NCI-H1092 treated with DMSO at 0.1 percent for 48 hours (cell line): ENCODE results near the gene CAMTA1.

Source experiments
- DNase-seq: peaks from one replicate; lab custom pipeline; 2025; lab: John Stamatoyannopoulos, UW

The CAMTA1 gene

DNA sequence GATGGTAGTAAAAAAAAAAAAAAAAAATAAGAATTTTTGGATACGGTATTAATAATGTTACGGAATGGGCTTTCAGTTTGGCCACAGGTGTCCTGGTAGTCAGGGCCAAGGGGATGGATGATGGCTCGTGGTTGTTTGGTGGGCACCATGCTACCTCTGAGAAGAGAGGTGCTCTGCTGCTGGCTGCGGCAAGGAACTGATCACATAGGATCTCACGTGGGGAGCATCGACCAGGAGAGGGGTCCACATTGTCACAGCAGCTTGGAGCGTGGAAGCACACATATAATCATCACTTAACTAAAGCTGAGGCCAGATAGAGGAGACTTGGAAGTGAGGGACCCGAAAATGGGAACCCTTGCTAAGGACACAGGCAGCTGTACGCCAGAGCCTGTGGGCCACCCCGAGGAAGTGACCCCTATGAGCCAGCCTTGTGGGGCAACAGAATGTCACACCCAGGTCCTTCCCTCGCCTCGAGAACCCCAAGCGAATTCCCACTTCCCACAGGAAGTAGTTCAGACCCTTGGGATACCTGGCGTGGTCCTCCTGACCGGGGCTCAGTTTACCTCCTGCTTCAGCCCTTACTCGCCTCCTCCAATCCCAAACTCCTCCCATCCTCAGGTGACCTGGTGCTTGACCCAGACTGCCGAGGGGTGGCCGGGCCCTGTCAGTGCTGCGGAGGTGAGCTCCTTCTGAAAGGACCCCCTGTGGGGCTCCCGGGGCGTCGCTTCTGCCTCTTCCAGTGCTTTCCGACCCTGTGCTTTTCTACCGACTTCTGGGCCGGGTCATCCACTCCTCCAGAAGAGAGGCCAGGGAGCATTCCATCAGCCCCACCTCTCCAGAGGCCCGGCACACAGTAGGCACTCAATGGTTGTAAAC, 222.0 kb downstream of the CAMTA1 start:
- DNase-seq: no peak

GRCh38 chr1:7007902-7008301, 222.6 kb downstream of the CAMTA1 start:
- DNase-seq: no peak

DNA sequence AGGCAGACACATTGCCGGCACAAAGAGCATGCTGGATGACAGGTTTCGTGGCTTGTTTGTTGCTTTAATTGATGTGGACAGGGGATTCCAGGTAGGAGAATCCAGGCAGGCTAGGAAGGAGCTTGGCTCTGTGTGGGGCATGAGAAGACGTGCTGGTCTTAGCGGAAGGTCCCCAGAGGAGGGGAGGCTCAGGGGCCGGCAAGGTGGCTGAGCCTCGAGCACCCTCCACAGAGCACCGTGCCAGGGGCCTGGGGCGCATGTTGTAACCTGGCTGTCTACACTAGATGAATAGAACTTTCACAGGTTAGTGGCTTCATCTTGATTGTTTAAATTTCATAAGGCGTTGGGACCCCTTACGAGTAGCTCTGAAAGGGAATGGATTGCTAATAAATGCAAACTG, 223.1 kb downstream of the CAMTA1 start:
- no peak for DNase-seq

DNA sequence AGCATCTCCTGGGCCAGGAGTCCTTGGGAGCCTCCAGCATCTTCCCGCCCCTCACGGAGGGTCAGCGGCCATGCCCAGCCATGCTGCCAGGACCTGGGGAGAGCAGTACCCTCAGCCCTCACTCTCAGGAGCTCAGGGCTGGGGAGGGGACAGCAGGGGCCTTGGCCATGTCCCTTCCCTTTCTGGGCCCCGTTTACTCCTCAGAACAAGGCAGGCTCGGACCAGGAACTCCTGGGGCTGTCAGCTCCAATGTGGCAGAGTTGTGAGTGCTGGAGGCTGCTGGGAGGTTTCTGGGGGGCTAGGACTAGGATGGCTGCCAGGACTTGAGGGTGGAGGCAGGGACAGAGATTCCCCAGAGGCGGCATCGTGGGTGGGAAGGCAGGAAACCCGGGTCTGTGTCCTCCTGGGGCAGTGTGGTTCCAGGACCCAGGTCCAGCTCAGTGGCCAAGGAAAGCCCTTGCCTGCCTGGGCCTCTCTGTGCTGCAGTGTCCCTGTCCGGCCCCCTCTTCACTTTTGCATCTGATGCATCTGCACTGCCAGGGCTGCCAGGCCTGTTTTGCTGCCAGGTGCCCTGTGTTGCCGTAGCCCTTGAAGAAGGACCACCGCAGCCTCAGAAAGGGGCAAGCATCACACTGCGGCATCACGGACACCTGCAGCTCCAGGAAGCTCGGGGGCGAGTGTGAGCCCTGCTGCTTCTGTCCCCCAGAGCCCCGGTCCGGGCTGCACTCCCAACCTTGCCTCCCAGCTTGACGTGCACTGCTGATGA, 223.9 kb downstream of the CAMTA1 start:
- DNase-seq: no peak

- no peak for DNase-seq
Measured at GRCh38 chr1:7009741-7010525, 224.7 kb downstream of the CAMTA1 start.

GRCh38 chr1:7010534-7011200, 225.4 kb downstream of the CAMTA1 start:
- DNase-seq: no peak

DNA sequence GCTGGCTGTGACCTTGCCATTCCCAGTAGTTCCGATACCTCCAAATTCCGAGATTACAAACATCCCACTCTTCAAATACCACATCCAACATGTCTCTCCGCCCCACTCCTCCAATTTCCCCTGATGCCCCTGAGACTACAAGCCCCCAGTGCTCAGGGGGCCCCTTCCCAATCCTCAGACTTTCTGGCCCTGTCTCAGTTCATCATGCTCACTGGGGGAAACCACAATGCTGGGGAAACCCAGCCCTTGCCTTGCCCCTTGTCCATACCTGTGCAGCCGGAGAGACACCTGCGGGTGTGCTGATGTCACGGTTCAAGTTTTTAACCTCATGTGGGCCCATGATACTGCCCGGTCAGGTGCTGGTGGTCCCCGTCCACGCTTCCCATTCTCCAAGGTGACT, 226.6 kb downstream of the CAMTA1 start:
- no peak for DNase-seq

DNA sequence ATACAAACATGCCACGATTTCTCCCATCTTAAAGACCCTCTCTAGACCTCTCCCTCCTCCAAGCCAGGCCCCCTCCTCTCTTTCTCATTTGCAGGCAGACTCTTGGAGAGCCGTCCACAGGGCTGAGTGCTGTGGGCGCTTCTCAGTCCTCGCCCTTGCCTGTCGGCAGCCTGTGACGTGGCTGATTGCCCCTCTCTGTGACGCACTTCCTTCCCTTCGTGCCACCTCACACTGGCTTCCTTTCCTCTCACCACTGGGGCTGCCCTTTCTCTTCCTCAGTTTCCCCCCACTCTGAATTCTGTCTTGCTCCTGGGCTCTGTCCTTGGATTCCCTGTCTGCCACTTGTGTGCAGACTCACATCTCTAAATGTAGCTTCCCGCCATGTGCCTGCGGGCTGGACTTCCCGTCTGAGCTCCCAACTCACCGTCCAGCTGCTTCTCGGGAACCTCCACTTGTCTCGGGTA, 227.2 kb downstream of the CAMTA1 start:
- DNase-seq: no peak

DNA sequence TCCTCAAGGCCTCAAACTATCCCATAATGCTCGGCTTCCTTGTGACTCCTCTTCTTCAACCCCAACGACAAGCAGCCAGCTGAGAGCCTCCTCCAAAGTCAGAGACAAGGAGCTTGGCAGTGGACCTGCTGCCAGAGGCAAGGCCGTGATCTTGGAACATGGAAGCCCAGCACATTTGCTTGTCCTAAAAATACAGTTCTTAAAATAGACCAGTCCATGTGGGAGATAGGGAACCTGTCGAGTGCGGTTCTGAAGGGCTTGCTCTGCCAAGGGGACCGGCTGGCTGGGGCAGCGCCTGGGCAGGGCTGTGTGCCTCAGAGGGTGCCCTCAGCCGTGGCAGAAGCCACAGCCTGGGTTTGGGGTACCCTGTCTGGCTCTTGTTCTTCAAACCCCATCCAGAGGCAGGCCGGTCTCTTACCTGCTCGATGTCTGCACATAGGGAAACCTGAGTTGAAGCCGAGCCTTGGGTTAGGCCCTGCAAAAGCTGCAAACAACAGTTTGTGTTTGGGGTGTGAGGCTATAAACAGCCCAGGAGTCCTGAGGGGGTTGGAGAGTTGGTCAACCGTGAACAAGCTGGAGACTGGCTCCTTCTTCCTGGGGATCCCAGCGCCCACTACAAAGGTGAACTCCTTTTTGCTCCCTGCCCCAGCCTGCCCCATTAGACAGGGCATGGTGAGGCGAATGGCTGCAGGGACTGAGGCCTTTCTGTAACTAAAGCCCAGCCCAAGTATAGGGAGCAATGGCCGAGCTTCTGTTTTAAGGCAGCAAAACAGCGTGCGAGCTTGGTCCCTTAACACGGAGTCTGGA, 228.8 kb downstream of the CAMTA1 start:
- no peak for DNase-seq

DNA sequence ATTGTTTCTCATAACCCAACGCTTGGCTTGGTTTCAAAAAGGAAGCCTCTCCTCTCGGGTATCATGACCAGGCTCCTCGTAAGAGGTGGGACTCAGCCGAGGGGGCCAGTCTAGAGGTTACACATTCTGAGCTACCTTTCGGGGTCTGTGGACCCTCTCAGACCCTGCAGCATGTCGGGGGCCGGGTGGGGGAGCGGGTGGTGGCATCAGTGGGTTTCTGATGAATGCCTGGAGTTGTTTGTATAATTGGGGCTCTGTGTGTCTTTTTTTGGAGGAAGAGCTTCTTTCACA, 229.3 kb downstream of the CAMTA1 start:
- DNase-seq: no peak

GRCh38 chr1:7015022-7015421, 229.8 kb downstream of the CAMTA1 start:
- DNase-seq: no peak

GRCh38 chr1:7018351-7018750, 233.1 kb downstream of the CAMTA1 start:
- no peak for DNase-seq

DNA sequence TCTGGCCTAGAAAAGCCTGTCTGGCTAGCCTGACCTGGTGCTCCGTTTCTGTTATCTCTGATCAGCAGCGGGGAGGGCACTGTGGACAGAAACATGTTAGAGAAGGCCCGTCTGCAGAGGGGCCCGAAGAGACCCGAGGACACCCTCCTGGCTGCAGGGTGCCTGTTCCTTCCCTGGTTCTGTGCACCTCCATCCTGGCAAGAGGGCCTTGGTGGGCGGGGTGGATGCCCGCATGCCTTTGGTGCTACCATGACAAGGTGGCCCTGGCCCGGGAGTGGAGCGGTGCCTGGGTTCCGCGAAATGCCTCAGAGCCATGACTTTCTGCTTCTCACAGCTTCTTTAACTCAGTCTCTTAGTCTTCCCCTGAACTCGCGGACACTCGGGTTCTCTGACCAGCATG, 233.6 kb downstream of the CAMTA1 start:
- no peak for DNase-seq

- no peak for DNase-seq
Measured at GRCh38 chr1:7019510-7019909, 234.3 kb downstream of the CAMTA1 start.

GRCh38 chr1:7022058-7022457, 236.8 kb downstream of the CAMTA1 start:
- DNase-seq: no peak

GRCh38 chr1:7025013-7025412, 239.8 kb downstream of the CAMTA1 start:
- no peak for DNase-seq

- DNase-seq: no peak
Measured at GRCh38 chr1:7026169-7026568, 240.9 kb downstream of the CAMTA1 start.

DNA sequence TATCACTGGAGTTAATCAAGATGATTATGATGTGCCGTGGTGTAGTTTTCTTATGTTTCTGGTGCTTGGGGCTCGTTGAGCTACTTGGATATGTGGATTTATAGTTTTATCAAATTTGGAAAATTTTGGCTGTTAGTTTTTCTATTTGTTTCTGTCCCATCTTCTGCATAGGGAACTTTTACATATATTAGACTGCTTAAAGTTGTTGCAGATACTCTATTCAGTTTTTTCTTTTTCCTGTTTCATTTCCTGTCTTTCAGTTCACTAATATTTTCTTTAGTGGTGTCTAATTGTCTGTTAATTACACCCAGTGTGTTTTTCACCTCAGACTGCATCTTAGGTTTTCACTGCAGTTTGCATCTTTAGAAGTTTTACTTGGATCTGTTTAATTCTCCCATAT, 247.7 kb downstream of the CAMTA1 start:
- no peak for DNase-seq

DNA sequence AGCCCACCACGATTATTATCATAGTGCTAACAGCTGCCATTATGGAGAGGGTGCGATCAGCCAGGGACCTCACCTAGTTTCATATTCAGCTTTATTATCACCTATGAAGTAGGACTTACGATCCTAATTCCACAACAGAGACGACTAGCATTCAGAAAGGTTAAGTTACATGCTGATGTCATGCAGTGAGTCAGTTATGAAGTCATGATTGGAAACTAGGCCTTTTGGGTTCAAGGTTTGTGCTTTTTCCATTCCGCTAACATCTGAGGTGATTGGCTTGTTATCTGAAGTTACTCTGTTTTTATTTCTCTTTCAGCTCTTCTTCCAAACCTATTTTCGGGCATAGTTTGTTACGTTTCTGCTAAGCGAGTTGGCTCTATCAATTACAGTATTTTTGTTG, 251.1 kb downstream of the CAMTA1 start:
- DNase-seq: no peak

DNA sequence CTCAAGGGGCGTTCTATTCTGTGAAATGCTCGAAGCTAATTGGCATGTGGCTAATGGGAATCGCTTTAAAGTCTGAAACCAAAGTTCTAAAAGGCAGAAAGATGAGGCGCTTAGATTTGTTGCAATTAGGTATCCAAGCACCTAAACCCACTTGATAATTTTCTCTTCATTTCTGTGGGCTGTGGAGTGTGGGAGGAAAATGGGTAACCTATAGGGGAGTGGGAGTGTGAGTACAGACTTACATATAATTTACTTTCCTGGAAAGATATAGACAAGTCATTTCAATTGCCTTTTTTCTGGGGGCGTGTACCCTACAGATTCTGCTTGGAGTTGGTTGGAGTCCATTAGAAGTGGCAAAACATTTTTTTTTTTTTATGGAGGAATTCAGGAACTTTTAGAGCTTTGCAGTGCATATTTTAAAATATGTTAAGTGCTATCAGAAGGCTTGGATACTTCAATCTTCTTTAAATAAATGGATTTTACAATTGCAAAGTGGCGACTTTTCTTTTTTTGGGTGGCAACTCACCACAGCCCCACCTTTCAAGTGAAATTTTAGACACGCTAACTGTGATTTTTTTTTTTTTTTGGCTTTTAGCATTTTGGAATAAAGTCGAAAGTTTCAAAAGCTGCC, 254.5 kb downstream of the CAMTA1 start:
- DNase-seq: no peak
